ENCODE data around the gene PROM1.

DNA sequence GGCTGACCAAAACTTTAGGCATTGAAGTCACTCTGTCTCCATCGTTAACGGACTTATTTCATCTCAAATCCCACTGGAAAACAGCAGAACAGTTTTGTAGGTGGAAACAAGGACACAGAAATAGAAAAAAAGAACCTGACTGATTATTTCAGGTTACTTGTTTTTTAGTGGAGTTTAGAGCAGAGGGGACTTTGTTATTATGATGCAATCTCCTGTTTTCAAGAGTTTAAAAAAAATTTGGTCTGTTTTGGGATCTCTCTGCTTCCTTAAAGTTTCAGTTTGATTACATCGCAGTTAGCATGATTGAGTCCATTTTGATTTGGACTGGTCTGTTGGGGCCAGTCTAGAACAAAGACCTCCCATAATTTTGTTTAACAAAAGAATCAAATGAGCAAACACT lies 13.6 kb downstream of the PROM1 start:
- TF ChIP-seq, protein P1, sequence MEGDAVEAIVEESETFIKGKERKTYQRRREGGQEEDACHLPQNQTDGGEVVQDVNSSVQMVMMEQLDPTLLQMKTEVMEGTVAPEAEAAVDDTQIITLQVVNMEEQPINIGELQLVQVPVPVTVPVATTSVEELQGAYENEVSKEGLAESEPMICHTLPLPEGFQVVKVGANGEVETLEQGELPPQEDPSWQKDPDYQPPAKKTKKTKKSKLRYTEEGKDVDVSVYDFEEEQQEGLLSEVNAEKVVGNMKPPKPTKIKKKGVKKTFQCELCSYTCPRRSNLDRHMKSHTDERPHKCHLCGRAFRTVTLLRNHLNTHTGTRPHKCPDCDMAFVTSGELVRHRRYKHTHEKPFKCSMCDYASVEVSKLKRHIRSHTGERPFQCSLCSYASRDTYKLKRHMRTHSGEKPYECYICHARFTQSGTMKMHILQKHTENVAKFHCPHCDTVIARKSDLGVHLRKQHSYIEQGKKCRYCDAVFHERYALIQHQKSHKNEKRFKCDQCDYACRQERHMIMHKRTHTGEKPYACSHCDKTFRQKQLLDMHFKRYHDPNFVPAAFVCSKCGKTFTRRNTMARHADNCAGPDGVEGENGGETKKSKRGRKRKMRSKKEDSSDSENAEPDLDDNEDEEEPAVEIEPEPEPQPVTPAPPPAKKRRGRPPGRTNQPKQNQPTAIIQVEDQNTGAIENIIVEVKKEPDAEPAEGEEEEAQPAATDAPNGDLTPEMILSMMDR (IDR thresholded peaks at IDR 0.05): no peak
- TF ChIP-seq POLR2A (IDR thresholded peaks at IDR 0.05): no peak

Measured in heart left ventricle (tissue), 13 donors.